H4 (cell line): ENCODE data around the gene ZPLD1. TPM values are rescaled to one million over a fixed set of nuclear protein-coding genes. Genes with fewer than 3 reads are reported as not detected.

ENCODE experiments used
- DNase-seq: peaks from one replicate; pipeline ENCODE4 v3.0.0-alpha.2; 2015; ENCODE audit warnings: low spot score
- total RNA-seq: library from RNA; depleted of rRNA; stranded (reverse); fragments of >200 nt; shearing (Covaris generic); gene quantifications from 2 replicates; pipeline ENCODE4 v1.2.3, GENCODE V29; 2014; rRNA removed

Gene ZPLD1
- total RNA-seq: 0.06 TPM in 1 of 2 replicates, not detected in the other

DNA sequence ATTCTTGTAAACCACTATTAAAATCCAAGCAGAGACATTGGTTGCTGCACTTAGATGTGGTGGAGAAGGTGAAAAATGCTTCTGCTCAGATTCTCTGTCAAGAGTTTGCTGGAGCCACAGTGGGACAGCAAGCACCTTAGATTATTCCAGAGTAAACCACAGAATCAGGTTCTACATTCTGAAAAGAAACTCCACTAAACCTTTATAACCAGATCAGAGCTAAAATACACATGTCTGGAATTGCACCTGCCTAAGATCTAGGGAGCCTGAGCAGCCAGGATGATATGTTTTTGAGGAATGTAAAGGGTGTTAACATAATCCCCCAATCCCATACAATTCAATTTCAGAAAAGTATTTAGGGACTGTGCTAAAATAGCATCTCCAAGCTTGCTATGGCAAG is at the start of gene ZPLD1:
Gene ZPLD1 (plus strand): TSS at position 301 of the 400 bp plus-strand sequence. CDS start 3,473 bp downstream, outside the sequence.
- DNase-seq: no peak

DNA sequence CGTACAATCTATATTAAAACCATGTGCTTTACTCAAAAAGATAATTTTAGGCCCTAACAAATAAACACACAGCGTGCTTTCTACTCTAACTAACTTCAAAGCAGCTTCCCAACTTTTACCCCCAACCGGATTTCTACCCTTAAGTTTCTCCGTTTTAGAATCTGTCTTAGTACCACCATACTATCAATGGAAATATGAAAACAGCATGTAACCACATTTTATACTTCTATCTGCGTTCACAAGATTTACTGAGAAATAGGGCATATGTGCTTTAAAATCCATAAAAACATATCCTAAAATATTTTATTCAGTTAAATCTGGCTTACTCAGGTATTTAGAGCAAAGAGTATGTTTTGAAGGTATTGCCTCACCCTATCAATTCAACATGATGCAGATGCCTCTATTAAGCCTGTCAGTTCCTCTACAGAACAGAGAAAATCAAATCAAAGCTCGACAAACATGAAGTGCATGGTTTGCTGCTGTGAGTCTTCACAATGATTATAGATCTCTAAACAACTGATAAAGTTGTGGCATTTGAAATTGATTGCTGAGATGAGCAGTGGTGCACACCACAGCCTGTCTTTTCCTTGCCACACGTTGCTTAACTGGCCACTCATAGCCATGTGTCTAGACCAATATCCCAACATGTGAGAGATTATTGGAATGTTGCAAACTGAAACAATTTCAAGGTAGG is 44.5 kb upstream of the ZPLD1 start:
- DNase-seq: no peak

DNA sequence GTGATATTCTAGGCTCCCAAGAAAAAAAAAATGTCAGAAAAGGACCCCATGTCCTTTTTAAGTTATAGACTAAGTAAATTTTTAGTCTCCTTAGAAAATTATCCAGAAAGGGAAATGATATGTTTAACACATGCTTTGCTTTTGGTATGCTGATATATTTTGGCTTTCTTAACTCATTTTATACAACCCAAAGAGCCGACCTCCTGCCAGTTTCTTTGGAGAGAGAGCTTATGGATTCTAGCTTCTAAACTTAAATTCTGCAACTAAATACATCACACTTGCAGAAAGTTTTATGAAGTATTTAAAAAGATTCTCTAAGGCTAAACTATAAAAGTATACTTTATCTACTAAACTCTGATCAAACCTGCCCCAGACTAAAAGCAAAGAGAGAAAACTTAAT is 43.9 kb upstream of the ZPLD1 start:
- no peak for DNase-seq

DNA sequence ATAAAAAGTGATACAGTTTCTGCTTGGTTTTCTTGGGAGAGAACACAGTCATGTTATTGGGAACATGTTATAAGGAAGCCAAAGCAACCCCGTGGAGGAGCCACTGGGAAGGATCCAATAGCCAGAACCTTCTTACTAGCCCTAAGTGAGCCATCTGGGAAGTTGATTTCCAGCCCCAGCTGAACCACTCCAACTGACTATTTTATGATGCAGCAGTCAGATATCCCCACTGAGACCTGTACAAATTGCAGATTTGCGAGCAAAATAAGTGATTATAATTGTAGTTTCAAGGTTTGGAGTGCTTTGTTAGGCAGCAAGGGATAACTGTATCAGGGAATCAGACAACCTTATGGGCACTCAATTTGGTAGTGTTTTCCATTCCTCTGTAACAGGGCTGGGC is 43.3 kb upstream of the ZPLD1 start:
- DNase-seq: no peak

DNA sequence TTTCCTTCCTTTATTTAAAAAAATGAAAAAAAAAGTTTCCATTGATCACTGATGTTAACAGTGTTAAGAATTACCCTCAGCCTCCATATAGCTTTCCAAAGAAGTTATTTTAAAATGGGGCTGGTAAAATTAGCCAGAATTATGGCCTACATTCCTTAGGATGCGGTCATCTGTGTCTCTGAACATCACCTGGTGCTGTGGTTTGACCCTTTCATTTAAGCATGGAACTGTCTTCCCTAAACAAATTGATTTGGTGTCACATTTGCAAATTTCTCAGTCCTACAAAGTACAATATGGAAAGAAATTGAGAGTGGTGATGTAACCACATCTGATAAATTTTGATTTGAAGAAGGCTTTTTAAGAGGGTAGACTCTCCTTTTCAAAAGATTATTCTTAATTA is 40.3 kb upstream of the ZPLD1 start:
- no peak for DNase-seq

DNA sequence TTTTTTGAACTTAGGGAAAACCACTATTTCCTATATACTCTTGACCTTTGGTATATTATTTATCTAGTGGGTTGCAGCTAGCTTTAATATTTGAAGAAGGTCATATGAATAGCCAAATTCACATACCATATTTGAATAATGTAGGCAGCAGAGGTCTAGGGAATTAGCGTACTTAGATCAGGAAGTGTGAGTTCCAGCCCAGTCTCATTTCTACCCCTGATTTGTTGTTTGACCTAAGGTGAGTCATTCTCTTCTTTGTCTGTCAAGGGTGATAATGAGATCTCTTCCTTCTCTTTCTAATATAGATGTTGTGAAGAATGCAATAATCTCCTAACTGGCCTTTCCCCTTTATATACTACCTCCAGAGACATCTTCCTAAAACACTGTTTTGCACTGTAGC is 36.6 kb upstream of the ZPLD1 start:
- DNase-seq: no peak

DNA sequence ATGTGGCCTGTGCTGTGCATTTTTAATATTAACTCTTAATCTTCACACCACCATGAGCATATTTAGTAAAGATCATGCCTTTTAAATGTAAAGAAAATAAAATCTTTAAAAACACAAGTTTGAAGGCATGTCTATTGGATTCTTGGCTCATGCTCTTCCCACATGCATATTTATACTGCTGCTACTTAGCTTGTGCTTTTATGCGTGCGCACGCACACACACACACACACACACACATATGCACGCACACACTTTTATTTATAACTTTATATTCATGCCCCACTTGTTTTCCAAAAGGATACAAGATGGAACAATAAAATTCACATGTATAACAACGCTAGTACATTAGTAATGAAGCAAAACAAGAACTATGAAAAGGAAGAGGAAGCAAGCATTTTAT is 36.1 kb upstream of the ZPLD1 start:
- DNase-seq: no peak

DNA sequence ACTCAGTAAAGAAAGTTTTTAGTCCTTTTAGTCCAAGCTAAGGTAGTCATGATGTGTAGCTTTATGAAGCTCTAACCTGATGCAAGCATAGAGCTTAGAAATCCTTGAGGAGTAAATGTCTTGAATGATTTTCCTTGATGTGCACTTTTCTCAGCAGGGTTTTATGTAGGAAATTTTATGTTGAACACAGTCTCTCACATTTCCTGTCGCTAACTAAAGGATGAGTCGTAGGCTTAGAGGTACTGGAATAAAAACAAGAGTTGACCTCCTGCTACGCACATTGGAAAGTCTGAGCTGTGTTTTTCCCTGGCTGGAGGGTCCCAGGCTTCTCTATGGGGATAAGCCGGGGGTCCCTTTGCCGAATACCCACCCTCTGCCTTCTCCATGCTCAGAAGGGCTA is 34.7 kb upstream of the ZPLD1 start:
- no peak for DNase-seq

DNA sequence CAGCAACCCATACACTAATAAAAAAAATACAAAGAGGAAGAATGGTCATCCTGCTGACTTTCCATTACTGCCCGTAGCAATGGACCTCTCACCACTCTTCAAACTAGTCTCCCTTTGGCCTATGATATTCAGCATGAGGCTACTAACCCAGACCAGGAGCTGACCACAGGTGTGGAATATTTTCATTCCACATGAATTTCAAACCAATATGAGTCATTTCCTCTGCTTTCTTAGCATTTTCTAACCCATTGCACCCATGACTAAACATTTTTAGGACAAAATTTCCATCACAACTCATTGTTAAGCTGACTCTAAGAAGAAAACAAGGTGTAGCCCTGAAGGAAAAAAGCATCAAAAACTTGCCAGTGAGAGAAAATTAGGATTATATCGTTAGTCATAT is 34.0 kb upstream of the ZPLD1 start:
- DNase-seq: peak; percentile 60

DNA sequence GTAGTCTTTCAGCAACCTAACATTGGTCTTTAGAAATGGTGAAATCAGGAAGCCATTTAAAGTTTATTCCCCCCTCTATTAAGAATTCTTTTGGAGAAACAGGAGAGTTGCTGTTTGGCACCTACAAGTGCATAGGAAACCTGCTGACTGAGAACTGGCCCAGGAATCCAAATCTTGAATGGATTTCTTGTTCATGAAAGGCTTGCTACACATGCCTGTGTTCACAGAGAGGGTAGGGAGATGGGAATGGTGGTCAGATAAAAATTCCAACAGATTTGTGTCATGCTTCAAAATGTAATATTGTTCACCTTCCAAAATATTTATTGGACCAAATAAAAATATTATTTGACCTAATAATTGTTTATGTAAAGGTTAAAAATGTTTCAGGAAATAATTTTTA is 24.2 kb upstream of the ZPLD1 start:
- DNase-seq: no peak

DNA sequence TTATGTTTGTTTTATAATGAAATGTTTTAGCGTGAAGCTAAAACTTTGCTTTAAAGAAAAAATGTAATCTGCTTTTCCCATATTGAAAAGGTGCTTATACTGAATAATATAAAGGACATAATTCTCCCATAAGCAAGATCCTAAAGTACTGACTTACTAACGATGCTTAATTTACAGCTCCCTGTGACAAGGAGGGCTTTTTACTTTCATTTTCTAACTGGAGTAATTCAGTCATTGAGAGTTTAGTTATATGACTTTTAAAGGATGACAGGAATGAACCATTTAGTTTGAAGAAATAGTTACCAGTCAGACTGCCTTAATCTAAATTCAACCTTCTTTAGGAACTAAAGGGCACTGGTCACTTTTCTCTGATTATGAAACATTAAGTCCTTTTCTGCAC is 19.3 kb upstream of the ZPLD1 start:
- peak; percentile 7 for DNase-seq

DNA sequence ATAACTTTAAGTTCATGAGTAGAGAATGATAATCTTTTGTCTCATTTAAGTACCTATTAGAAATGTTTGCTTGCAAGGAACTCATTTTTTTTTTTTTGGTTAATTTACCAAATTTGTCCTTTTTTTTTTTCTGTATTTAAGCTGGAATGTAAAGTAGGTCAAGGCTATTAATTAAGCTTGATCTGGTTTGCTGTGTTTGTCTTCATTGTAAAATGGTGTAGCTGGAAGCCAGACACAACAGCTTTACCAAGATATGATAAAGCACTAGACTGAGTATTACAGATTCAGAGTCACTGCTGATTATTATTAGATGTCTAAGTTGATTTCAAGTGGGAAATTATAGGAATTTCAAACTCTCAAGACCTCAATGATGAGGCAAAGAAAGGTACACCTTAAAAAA is 15.0 kb upstream of the ZPLD1 start:
- DNase-seq: no peak

DNA sequence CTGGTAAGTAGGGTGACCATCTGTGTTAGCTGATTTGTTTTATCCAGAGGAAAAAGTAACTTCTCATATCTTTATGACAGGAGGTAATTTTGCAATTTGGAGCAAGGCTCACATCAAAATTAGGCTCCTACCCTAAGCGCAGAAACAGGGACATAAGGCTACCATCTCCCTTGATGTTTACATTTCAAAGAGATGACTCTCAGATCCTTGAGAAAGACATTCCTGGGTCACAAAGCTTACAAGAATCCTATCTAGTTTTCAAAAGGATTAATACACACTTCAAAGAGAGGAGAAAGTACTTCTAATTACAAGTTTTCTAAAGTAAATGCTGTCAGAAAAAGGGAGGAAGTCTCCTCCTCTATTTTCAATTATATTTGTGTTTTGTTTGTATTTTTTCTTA is 7.0 kb downstream of the ZPLD1 start:
- no peak for DNase-seq

DNA sequence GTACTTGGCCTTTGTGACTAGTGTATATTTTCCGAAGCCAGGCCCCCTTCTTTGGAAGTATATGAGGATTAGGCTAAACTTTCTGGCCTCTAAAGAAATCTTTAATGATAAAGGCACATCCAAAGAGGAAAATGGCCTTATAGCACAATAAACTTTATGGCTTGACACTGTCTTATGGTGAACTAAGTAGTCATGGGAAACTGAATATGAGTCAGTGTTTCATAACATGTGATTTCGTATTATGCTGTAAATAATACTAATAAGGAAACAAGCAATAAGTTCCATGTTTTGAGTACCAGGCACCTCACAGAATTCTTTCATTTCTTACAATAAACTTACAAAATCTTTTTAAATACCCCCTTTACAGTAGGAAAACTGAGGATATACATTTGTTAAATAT is 8.2 kb downstream of the ZPLD1 start:
- no peak for DNase-seq

DNA sequence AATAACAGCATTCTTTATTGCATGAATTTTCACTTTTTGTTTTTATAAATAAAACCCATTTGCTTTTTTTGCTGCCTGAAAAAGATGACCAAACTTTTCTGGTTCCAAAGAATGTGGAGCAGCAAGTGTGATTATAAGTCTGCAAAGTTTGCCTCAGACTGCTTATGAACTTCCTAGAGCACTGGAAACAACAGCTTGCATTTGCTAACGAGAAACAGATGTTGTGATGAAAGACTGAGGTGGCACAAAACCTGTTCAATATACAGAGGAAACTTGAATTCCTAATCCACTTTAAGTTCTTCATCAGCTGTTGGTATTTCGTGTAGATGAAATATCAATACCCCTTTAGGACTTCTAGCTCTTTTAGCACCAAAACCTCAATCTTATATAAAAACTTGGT is 9.3 kb downstream of the ZPLD1 start:
- DNase-seq: peak; percentile 33

DNA sequence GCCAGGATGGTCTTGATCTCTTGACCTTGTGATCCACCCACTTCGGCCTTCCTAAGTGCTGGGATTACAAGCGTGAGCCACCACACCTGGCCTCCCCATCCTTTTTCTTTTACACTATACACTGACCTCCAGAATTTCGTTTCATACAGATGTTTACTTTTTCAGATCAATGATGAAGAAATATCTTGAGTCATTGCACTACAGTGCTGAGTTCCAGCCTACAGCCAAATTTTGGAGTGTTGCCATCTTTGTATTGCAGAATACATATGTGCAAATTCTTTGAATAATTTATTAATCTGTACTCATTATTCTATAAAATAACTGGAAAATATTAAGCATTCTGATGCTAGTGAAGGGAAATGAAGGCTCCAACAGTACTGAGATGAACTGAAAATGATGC is 12.5 kb downstream of the ZPLD1 start:
- no peak for DNase-seq

DNA sequence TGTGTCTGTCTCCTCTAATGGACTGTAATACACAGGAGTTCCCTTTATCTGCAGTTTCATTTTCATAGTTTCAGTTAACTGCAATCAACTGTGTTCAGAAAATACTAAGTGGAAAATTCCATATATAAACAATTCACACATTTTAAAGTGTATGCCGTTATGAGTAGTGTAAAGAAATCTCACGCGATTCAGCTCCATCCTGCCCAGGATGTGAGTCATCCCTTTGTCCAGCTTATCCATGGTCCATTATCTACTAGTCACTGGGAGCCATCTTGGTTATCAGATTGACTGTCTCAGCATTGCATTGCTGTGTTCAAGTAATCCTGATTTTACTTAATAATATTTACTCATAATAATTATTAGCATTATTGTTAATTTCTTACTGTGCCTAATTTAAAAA is 14.5 kb downstream of the ZPLD1 start:
- DNase-seq: peak; percentile 60

DNA sequence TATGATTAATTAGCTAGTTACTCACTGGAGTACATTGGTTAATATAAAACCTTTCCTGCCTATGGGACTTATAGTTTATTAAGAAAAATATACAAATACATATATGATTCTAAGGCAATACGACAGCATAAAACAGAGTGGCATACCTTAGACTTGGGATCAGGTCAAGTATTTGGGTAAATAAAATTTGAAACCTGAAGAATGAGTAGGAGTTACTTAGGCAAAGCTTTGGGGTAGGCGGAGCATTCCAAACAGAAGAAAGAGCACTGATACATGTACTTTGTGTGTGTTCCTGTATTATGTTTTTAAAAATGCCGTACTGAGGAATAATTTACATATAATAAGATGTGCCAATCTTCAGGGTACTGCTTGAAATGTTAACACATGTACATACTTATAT is 15.1 kb downstream of the ZPLD1 start:
- DNase-seq: no peak

DNA sequence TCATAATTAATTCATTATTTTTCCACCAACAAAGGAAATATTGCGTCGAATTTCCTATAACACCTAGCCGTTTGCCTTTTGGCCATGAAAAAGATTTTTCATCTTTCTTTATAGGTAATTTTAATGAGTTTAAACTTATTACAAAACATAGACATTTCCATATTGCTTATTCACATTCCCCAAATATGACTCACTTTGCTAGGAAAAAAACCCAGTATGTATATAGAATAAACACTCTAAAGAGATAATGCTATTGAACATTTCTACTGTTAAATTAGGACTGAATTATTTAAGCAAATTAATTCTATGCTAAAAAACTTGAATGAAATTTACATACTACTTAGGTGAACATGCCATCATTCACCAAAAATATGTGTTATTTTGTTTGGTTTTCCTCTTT is 16.2 kb downstream of the ZPLD1 start:
- DNase-seq: no peak

DNA sequence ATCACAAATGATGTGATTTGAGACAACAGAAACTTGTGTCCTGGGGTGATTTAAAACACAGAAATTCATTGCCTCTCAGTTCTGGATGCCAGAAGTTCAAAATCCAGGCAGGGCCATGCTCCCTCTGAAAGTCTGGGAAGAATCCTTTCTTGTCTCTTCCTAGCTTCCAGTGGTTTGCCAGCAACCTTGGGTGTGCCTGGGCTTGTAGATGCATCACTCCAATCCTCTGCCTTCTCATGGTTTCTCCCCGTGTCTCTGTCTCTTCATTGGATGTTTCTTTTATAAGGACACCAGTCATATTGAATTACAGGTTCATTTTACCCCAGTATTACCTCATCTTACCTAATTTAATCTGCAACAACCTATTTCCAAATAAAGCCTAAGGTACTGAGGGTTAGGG is 16.7 kb downstream of the ZPLD1 start:
- no peak for DNase-seq

DNA sequence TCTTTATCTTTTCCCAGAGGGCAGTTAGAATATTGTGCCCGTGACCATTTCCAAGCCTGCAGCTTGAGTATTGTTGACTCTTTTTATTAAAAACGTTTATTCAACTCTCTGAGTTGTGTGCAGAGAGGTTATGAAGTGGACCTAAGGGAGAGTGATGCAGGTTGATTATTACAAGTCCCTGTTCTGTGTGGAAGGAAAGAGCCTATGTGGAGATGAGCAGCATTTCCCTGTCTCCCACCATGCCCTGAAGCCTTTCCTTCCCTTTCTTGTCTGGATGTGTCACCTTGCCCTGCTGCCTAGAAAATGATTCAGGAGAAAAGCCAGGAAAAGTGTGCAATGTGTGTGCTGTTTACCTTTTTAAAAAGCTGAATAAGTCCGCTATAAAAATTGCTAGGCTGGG is 19.4 kb downstream of the ZPLD1 start:
- no peak for DNase-seq

DNA sequence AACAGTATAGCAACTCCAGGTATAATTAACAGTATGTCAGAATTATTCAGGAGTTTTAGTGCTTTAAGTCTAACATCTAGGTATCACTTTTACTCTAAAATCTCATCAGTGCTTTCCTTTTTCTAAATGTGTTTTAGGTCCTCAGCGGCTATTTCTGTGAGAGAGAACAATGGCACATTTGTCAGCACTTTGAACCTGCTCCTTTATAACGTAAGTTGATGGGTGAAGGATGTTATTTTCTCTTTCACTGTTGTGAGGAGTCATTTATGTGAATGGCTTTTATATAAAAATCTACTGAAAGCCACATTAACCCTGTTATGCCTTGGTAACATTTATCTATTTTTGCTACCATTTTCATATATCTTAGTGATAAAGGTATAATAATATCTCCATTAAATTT is 22.8 kb downstream of the ZPLD1 start:
- DNase-seq: no peak

DNA sequence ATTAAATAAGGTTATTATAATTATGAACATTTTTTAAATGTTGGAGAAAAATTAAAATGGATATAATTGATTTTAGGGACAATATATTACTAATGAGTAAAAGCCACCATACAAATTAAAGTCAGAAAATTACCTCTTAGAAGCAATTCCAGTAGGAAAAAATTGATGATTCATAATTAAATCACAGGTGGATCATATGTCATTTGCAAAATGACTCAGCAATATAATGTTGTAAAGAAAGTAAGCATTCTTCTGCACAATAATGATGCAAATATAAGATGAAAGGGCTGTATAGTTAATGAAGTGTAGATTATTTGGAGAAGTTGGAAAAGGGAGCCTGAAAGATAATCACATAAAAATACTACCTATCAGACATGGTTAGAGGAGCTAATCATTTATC is 25.8 kb downstream of the ZPLD1 start:
- no peak for DNase-seq

DNA sequence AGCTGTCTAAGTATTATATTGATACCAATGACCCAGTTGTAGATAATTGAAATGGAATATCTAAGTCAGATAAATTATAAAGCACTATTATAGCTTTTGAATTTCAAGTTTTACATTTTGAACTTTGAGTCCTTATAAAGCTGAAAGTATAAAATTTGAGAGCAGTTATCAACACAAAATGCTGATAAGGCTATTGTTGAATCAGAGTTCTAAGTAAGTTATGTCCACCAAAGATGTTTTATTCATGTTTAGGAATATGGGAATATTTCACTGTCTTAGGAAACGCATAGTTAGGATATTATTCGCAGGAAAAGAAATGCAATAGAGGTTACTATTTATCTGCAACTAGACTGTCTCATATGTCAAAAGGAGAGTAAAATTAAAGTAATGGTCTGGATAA is 29.4 kb downstream of the ZPLD1 start:
- no peak for DNase-seq
